ENCODE results near the gene GATB.

Gene GATB

DNA sequence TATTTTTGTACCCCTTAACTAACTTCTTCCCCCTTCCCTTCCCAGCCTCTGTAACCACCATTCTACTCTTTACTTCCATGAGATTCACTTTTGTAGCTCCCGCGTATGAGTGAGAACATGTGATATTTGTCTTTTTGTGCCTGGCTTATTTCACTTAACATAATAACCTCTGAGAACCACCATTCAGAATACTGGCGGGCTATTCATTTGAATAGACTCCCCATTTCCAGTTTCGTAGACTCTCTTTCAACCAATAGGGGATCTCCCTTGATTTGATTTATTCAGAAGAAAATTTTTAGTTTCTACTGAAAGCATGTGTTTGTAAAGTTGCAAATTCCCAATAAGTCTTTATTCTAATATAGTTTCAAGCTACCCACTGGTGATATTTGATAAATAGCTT, 117.2 kb downstream of the GATB start:
- DNase-seq = no peak

DNA sequence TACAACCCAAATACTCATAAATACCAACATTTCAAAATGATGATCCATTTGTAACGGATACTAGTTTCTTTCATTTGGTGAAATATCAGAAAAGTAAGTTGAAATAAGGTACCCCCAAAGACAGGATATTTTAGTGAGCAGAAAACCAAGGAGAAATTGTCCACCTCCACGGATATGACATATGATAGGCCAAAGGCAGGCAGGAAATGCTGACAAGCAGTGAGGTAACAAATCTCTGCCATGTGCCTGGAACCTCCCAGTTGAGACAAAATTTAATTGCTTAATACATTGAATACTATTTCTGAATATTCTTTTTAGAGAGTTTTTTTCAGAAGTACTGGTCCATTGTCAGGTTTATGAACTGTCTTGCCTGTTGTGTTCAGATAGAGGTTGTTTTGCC, 118.8 kb downstream of the GATB start:
- DNase-seq = no peak

DNA sequence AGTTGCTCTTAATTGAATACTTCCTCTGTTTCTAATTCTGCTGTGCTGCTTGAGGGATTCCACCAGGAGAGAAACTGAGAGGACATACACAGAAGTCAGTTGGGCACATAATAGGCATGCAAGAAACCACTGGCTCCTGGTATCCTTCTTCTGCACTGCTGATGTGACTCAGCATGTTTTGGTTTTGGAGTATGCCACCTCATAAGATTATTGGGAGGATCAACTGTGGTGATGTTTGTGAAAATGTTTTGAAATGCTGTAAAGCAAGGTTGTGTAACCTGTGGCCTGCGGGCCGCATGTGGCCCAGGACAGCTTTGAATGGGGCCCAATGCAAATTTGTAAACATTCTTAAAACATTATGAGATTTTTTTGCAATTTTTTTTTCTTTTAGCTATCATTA, 119.6 kb downstream of the GATB start:
- no peak for DNase-seq

DNA sequence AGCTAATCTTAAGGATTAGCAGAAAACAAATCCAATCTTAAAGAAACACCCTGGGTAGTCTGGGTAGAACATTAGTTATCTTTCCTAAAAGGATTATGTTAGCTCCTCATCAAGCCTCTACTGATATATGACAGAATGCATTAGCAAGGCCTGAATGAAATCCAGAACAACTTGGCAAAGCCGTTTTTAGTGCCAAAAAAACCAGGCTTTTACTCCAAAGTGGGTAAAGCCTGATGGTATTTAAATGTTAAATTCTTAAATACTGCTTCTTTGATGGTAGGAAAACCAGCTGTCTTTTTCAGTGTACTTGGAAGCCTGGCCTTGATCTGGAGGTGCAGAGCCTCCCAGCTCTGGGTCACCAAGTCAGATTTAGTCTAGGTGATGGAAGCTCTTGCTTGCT, 120.4 kb downstream of the GATB start:
- no peak for DNase-seq

DNA sequence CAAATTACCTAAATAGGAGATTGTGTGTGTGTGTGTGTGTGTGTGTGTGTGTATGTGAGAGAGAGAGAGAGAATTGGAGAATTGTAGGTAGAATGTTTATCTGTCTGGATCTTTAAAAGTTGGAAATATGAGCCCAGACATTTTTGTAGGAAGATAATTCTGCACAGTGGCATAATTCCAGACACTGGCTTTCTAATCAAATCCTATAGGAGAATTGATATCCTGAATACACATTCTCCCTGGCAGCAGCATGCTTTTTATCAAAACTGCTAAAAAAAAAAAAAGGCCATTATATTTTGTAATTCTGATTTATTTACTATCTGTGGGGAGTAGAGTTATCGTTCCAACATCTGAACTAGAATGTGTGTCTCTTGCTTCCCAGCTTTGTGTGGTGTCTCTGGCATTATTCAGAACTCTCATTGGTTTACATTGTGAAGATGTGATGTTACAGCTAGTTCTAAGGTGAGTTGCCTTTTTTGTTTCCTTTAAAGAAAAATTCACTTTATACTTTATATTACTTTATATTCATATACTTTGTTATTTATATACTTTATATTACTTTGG, 122.4 kb downstream of the GATB start:
- DNase-seq = no peak

DNA sequence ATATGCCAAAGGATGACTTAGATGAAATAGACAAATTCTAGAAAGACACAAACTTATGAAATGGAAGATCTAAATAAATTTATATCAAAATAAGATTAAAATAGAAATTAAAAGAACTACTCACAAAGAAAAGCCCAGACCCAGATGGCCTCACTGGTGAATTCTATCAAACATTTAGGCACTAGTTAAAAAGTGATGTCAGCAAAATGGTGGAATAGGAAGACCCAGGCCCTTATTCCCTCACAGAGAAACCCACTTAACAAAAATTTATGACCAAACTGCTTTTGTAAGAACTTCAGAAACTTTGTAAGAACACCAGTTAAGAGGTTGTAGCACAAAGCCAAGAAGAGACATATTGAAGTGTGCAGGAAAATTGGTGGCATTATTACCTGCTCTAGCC, 129.5 kb downstream of the GATB start:
- no peak for DNase-seq

DNA sequence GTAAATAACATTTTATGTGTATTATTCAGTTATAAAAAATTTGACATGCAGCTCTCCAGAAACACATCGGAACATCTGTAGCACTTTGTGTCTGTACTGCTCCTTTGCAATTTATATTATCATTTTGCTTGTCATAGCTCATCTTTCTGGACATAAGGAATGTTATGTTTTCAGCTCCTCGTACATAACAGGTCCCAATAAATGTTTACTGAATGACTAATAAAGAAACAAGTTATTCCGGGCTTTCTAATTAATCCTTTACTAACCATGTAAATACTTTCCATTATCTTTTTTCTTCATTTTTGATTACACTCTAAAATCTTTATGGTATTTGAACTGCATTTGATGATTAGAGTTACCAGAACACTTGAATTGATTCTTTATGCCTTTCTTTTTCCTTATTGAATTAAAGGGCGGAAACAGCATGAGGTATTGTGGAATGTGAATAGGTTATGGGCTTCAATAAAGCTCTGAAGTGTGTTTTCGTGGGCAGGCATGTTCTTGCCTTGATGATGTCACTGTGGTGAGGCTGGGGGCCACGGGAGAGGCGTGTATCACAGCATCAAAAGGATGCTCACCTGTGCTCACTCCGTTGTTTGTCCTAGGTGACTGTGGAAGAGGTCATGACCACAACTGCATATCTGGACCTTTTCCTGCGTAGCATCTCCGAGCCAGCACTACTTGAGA, 131.6 kb downstream of the GATB start:
- no peak for DNase-seq

DNA sequence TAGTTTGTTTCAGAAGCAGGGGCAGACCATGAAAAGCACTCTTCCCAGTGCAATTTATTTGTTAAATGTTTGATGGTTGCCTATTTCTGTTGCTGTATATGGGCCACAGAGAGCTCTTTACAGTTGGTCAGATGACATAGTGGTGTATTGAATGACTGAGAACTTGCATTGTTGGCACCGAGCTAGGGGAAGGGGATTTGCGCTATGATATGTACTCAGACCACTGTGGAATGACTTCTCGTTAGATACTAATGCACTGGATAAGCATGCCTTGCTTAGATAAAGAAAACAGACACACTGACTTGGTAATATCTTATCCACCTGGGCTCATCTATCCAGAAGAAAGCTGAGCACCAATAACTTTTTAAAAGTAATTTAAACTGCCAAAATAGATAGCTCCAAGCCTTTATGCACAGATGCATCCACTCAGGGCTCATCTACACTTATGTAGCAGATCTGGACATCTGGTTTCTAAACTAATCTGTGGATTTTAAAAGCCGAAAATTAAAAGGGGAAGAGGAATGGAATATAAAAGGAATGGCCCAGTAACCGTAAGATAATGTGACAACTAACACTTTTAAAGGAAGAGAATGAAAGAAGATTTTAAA, 132.7 kb downstream of the GATB start:
- no peak for DNase-seq

DNA sequence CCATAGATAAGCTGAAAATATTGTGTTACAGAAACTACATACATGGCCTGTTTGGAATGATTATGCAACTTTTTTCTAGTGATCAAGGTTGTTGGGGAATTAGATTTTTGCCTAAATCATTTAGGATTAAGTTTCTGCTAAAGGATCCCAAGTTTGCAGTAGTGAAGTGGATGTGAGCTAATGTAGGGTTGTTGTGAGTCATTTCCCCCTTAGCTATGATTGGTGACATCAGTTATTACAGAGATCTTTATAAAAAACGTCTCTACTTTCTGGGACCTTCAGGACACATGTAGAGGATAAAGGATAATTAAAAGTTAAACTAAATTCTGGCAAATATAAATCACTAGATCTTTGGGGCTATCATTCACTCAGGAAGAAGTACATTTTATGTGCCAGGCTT, 133.3 kb downstream of the GATB start:
- DNase-seq = no peak

DNA sequence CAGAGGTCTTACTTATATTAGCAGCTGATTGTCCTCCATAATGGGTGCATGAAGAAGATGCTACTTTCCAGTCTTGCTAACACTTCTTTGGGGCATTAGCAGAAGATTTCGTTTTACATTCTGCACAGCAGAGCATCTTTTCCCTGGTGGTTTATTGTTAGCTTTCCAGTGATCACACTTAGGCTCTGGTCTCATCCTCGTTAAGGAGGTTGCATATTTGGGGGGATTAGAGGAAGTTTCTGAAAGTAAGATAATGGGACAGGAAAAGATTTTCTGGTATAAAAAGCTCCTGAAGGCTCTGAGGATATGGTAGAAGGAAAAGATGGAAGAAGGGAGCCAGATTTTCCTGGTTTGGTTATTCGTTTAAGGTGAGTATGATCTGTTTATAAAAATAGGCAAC, 134.1 kb downstream of the GATB start:
- DNase-seq = no peak

DNA sequence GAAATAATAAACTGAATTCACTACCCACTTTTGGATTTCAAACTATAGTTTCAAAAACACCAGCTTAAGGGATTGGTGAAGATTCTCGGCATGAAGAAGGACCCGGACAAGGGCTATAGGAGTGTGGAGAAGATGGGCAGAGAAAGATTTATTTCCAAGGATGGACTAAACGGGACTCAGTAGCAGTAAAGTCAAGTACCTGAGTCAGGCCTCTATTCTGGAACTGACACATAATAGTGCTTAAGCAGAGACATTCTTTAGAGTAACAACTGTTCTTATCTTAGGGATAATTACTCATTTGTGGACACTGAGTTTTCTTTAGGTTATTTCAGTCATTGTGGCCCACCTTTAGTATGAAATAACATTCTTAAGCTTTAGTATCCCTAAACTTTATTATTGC, 134.6 kb downstream of the GATB start:
- DNase-seq = no peak

DNA sequence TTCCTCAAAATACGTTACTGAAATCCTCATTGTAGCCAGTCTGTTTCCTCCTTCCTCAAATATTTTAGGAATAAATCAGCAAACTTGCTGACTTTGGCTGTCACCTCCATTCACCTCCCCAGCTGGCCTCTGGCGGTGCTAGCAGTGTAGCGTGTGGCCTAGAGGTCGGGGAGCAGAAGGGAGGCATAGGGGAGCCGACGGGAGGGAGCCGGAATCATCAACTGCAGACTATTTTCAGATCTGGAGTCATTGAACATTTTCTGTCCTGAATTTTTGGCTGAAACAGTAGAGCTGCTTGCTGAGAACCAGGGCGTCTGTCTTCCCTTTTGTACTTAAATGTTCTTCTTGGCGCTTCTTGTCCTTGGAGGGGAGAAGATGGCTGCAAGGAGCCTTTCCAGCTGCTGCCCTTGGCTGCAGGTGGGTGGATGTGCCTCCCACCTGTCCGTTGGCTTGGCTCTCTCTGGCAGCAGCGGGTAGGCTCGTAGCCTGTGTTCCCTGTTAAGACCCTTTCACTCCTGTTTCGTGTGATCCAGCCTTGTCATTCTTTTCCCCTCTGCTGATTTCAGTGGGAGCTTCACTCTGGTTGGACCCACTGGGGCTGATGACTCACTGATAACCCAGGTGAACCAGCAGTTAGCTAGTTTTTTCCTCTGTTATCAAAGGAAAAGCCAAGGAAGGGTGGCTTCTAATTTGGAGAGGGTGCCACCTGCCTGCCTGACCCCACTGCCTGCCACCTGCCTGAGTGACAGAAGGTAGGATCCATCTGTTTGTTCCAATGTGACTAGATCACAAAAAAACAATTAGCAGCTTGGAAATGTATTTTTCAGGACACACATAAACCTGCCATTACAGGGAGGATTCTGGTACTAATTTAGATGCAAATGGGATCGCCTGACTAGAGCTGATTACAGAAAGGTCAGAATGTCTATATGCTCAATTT, 135.9 kb downstream of the GATB start:
- no peak for DNase-seq
